Fibroblast of peridontal ligament (primary cell): Measurements from ENCODE around the gene NR3C1.
"Not testable (repeated sequence)": the region's sequence is repeated elsewhere in the genome, so short reads cannot be mapped to it uniquely, and the experiment has no call there.

Experiments
- DNase-seq: peaks from one replicate; pipeline ENCODE4 v3.0.0-alpha.2; 2010; ENCODE audit errors: extremely low read depth

Gene NR3C1

DNA sequence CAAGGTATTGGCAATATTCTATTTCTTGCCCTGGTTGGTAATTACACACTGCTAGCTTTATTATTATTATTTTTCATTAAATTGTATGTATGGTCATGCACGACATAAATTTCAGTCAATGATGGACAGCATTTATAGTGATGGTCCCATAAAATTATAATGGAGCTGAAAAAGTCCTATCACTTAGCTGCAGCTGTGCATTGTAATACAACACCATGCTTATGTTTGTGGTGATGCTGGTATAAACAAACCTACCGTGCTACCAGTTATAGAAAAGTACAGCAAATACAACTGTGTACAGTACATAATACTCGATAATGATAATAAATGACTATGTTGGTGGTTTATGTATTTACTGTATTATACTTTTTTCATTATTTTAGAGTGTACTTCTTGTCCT is 65.5 kb downstream of the NR3C1 start:
- peak; percentile 65 for DNase-seq

DNA sequence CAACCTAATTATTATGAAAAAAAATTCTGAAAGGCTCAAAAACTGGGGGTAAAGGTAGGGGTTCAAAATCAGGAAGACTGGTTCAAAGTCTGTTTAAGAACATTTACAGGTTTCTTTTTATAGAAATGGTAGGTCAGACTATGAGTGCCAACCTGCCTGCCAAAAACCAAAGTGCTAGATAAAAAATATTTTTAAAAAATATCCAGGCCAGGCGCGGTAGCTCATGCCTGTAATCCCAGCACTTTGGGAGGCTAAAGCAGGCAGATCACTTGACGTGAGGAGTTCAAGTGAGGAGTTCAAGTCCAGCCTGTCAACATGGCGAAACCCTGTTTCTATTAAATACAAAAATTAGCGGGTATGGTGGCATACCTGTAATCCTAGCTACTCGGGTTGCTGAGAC is 67.0 kb downstream of the NR3C1 start:
- no peak for DNase-seq

DNA sequence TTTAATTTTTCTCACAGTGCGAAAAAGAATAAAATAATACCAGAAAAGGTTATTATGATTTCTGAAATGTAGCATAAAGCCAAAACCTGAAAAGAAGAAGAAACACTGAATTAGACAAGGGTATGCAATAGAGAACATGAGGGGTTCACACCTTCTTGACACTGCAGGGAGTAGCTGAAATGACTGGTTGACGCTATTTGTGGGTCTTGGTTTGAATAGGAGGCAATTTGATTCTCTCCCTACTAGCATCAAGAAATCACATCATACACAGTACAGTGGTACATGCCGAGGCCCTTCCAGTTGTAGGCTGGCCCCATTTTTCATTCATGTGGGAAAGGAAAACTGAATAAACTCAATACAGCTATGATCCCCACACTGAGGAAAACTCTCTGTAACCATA is 68.6 kb downstream of the NR3C1 start:
- no peak for DNase-seq

DNA sequence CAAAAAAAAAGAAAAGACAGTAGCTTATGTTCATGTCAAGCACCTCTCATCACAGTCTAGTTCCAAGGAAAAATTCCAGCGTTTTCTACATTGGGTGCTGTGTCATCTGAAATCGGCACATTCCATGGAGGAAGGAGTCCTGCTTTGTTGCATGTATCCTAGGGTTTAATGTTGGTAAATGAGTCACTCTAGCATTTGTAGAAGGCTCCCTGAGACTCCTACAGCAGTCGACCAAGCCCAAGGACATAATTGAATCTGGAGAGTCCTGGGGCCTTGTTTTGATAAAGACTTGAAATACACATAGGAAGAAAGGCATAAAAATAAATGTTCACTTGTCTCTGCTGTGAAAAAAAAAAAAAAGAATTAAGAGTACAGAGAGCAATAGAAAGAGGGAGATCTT is 69.1 kb downstream of the NR3C1 start:
- not testable (repeated sequence) for DNase-seq

DNA sequence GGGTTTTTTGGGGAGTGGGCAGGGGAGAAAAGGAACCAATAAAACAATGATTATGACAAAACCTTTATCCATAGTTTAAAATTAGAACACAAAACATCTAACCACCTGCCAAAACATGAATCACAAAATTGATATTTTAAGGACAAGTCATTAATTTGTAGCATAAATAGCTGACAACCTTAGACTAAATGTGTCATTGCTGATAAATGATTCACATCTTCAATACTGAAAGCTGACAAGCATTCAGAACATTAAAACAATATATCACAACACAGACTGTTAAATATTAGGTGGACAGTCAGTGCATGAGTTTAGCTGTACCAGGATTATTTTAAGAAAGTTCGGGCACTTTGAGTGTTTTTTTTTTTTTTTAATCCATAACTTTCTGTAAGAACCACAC is 71.5 kb downstream of the NR3C1 start:
- DNase-seq, result no peak

DNA sequence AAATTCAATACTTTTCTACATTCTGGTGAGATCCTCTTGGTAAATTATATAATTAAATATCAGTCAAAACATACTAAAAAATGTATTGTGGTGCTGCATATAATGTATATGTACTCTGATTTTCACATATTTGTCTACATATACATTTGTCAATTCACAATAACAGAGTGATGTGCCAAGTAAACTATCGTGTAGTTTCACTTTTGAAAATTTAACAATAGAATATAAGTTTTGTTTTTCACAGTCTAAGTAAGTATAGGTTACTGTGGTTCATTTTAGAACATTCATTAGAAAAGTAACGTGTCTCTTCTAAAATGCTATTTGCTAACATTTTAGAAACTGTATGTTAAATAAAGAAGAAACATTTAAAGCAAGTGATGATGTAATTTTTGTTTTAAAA is 73.6 kb downstream of the NR3C1 start:
- DNase-seq, result no peak

DNA sequence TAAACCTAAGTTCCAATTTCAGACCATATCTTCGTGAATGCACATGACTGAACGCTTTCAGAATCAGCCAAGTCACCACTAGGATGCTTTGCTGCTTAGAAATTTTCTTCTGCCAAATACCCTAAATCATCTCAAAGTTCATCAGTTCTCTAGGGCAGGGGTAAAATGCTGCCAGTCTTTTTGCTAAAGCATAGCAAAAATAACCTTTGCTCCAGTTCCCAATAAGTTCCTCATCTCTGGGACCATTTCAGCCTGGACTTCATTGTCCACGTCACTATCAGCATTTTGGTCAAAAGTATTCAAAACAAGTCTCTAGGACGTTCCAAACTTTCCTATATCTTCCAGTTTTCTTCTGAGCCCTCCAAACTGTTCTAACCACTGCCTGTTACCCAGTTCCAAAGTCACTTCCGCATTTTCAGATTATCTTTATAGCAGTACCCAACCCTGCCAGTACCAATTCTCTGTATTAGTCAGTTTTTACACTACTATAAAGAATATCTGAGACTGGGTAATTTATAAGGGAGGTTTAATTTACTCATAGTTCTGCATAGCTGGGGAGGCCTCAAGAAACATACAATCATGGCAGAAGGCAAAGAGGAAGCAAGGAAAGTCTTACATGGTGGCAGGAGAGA is 74.8 kb downstream of the NR3C1 start:
- DNase-seq, result no peak

DNA sequence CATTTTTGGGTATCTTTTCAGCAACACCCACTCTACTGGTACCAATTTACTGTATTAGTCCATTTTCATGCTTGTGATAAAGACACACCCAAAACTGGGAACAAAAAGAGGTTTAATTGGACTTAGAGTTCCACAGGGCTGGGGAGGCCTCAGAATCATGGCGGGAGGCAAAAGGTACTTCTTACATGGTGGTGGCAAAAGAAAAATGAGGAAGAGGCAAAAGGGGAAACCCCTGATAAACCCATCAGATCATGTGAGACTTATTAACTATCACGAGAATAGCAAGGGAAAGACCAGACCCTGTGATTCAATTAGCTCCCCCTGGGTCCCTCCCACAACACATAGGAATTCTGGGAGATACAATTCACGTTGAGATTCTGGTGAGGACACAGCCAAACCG is 78.4 kb downstream of the NR3C1 start:
- DNase-seq, result not testable (repeated sequence)

DNA sequence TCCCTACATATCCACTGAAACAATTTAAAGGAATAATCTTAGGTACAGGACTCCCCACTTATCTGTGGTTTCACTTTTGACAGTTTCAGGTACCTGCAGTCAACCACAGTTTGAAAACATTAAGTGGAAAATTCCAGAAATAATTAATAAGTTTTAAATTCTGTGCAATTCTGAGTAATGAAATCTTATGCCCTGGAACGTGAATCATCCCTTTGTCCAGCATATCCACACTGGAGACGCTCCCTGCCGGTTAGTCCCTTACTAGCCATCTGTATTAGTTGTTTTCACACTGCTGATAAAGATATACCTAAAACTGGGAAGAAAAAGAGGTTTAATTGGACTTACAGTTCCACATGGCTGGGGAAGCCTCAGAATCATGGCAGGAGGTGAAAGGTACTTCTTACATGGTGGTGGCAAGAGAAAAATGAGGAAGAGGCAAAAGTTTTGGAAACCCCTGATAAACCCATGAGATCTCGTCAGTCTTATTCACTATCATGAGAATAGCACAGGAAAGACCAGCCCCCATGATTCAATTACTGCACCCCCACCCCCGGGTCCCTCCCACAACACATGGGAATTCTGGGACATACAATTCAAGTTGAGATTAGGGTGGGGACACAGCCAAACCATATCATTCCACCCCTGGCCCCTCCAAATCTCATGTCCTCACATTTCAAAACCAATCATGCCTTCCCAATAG is 80.4 kb downstream of the NR3C1 start:
- DNase-seq, result not testable (repeated sequence)

DNA sequence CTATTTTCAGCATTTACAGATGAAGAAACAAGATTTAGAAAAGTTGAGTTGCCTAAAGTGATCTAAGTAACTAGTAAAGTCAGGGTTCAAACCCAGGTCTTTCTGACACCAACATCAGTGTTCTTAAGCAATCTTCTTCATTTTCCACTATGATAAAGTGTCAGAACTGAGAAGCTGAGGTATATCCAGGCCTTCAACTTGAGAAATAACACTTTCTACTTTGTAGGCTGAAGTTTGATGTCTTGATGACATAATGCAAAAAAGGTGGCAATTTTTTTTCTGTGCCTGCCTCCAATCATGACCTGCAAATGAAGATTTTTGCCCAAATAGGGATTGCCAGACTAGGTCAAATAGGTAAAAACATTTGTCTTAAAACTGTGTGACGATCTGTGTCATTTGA is 81.3 kb downstream of the NR3C1 start:
- no peak for DNase-seq

DNA sequence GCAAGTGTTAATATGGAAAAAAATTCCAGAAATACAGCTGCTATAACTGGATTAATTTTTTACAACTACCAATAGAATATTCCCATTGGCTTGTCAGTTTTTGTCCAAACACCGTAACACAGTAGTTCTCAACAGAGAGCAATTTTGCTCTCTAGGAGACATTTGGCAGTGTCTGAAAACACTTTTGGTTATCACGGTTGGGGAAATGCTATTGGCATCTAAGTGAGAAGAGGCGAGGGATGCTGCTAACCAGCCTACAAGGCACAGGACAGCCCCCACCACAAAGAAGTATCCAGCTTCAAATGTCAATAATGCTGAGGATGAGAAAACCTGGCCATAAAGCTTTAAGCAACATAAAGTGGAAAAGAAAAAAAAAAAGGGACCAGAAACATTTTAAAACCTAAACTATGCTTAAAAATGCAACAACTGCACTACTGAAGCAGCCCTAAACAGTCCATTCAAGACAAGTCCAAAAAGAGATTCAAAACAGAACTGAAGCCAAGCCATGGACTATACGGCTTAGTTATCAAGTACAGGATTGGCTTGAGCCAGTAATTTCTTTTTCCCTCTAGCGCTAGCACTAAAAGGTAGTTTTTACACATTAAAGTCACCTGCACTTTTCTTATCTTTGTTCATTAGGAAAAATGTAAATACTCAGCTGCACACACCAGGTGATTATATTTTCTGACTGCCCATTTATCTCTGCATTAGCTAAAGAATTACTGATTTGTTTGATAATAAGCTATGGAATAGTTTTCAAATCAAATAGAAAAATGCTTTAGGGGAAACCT is 83.9 kb downstream of the NR3C1 start:
- no peak for DNase-seq

DNA sequence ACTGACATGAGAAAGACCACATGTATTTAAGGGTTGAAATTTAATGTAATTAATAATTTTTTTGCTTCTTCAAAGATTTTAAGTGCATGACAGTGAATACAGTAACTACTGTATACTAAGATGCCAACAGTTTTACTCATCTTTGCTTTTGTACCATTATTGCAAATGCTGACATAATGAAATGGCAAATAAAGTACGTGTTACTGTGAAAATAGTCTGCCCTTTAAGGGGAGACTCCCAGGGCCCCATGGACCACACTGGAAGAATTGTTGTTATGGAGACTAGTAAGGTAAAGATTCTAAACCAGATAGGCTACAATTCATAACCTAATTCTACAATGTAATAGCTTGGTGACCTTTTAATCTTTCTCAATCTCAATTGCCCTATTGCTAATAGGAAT is 84.7 kb downstream of the NR3C1 start:
- DNase-seq, result no peak

DNA sequence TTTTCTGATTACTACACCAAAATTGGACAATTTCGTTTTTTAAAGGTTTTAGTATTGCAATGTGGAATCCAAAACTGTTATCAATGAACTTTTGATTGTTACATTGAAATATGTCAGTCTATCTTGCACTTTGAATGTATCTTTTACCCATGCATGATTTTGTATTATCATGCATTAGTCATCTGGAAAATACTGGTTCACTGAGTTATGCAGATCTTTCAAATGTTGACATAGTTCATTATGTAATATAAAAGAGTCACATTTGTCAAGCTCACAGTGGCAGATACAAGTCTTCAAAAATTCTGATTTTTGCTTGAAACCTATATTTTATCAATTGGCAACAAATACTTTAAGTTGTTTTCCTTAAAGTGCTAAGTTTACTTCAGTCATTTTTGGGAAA is 85.2 kb downstream of the NR3C1 start:
- DNase-seq, result no peak

DNA sequence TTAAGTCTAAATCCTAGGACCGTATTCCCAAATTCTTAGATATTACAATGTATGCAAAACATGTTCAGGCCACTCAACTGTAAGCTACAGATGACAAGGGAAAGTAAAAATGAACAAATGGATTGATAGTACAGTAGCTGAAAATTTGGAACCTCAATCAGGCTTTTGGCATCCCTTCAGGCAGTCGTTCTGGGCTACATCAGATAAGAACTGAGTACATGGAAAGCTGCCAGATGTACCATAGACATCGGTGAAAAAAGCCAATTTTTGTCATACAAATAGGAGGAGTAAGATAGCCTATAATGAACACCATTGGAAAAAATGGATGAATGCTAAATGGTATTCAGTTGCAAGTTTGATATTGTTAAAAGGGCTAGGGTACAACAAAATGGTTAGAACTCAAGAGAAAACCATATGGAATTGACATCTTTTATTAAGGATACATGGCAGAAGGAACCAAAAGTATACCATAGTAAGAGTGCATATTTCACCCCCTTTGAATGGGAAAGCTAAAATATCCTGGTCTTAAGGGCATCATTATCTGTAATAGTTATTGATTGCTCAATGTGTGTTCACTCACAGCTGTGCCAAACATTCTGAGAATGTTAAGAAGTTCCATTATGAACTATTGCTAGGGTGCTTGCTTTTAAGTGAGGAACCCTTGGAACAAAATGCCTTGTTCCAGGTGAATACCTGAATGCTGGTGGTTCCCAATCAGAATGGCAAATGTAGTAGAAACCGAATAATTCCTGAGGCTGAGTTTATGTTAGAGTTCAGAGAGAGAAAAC is 86.4 kb downstream of the NR3C1 start:
- DNase-seq, result peak; percentile 51

DNA sequence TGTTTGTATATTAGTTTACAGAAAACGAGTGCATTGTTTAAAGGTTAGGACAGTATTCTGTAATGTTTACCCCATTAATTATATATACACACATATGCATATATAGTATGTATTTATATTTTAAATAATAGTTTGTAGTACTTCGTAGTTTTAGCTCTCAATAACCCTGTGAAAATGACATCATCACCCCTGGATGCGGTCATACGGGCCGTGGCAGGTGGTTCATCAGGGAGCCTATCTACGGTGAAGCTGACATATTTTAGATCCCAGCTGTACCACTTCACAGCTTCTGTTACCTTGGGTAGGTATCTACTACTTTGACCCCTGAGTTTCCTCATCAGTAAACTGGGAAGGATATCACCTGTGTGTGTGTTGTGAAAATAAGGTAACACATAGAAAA is 87.1 kb downstream of the NR3C1 start:
- no peak for DNase-seq

DNA sequence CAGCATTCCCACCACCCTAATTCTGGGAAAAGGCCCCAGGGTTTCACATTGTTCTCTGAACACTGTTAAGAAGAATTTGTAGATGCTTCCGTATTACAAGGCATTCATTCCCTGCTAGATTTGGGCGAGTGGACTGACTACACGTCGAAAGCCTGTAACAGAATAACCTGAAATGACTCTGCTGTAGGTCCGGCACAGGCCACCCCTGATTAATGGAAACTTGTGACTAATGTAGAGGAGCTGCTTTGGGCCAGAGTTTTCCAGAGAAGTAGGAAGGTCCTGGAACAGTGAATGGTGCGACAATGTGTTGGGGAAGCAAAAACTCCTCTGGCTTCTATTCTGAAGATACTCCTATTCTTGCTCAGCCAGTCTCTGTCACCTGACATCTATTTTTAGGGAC is 87.6 kb downstream of the NR3C1 start:
- no peak for DNase-seq

DNA sequence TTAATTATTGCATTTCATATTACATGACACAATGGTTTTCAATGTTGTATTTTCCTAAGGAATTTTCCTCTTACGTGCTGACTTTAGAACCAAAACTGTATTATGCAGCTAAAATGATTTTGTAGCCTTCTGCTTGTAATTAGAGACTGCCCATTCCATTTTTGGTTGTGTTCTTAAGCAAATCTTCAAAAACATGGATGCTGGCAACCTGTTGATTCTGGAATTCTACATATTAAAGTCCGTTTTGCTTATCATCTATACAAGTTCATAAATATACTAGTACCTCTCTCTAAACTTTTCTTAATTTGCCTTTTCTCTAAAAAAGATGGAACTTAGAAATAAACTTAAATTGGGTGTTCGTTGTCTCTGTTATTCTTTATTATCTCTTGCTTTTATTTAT is 88.3 kb downstream of the NR3C1 start:
- no peak for DNase-seq

DNA sequence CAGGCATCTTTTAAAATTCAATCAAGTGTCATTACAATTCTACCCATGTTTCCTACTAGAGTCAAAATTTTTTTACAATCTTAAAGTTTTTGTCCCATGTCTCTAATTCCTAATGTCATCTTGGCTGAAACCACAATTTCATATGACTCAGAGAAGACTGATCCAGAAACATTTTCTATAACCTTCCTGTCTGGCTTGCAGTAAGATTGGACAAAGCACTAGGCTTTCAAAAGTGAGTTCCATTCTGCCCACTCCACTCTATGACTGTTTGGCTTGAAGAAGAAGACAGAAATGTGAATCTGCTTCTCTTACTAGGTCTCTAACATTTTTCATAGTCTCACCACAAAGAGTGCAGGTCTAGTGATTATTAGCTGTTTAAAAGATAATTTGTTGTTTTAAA is 88.8 kb downstream of the NR3C1 start:
- peak; percentile 76 for DNase-seq

DNA sequence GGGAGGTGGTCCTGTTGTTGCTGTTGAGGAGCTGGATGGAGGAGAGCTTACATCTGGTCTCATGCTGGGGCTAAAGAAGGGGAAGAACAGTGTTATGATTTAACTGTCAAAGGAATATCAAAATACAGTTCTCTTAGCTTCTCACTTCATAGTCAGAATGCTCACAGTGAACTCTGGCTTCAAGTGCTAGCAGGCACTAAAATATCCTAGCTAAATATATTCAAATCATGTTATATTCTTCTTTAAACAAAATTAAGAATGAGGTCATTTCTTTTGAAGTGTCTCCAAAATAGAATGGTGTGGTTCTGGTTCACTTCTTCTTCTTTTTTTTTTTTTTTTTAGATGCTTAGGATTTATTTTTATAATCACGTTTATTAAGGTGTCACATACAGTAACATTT is 89.4 kb downstream of the NR3C1 start:
- peak; percentile 38 for DNase-seq

DNA sequence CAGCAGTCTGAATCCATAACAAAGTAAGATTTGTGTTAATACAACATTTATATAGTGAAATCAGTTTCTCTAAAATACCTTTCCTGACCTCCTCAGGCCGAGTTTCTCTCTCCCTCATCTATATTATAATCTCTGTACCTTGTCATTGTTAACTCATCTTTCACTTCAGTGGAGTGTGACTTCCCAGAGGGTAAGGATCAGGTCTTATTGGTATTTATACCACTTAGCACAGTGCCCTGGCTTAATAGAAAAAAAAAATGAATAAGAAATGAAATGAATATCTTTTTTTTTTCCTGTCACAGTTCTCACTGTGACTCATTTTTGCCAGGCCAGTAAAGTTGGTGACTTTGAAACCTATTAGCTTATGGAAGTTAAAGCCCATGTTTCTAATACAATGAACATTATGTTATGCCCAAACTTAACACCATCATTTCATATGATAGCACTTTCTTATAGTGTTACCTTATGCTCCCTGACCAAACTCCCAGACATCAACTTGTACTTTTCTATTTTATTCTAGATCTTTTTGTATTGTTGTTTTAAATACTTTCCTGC is 90.1 kb downstream of the NR3C1 start:
- no peak for DNase-seq

DNA sequence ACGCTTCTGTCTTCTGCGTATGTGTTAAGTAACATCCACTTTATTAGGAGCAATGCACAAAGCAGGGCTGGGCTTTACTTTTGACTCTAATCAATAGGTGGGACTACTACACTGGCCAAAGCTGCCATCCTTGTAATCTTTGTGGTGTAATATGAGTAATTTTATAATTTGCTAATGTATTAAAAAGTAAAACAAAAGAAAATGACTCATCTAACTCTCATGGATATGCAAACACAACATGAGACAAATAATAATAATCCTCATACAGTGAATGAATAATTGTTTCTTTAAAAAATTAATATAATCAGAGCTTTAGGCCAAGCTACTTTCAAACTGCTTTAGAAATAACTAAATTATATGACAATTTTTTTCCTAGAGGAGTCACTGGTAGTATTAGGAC is 90.7 kb downstream of the NR3C1 start:
- no peak for DNase-seq

DNA sequence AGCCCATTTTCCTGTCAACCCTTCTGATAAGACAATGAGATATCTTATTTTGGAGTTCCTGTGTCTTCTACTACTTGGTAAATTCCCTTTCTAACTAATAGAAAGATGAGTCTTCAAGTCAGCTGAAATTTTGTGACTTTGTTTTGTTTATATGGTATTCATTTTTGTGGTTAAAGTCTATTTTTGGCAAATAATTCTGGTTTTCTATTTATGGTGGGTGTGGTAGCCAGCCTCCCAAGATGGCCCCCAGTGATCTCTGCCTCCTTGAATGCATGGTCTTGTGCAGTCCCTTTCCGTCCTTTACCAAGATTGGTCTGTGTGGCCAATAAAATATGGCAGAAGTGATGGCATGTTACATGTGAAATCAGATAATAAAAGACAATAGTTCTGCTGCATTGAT is 91.5 kb downstream of the NR3C1 start:
- DNase-seq, result no peak
